Iris pigment epithelial cell (primary cell): ENCODE data around the gene MRPL49.
"Not testable (repeated sequence)": the region's sequence is repeated elsewhere in the genome, so short reads cannot be mapped to it uniquely, and the experiment has no call there.

ENCODE experiments used
- DNase-seq: peaks from one replicate; pipeline ENCODE4 v3.0.0-alpha.2; 2011; ENCODE audit warnings: low read depth

Gene MRPL49

GRCh38 chr11:65132988-65133700 lies 11.0 kb downstream of the MRPL49 start:
- DNase-seq = no peak

GRCh38 chr11:65133724-65134123 lies 11.6 kb downstream of the MRPL49 start:
- peak; percentile 43 for DNase-seq

- DNase-seq = peak; percentile 86
Observed at GRCh38 chr11:65134240-65134951, 12.3 kb downstream of the MRPL49 start, which contains the start of gene SYVN1. Gene SYVN1, minus strand, starts transcription at chr11:65134519. Its CDS starts 918 bp downstream, at chr11:65133601.

- DNase-seq = peak; percentile 98
Observed at GRCh38 chr11:65134952-65135632, 13.0 kb downstream of the MRPL49 start.

- DNase-seq = no peak
Observed at GRCh38 chr11:65135633-65136145, 13.6 kb downstream of the MRPL49 start.

- DNase-seq = no peak
Observed at GRCh38 chr11:65136515-65137096, 14.5 kb downstream of the MRPL49 start.

- no peak for DNase-seq
Observed at GRCh38 chr11:65141896-65142494, 19.9 kb downstream of the MRPL49 start.

- DNase-seq = no peak
Observed at GRCh38 chr11:65147352-65148075, 25.4 kb downstream of the MRPL49 start.

- no peak for DNase-seq
Observed at GRCh38 chr11:65148657-65149056, 26.5 kb downstream of the MRPL49 start.

- DNase-seq = not testable (repeated sequence)
Observed at GRCh38 chr11:65150131-65150508, 28.0 kb downstream of the MRPL49 start.

- DNase-seq = peak; percentile 66
Observed at GRCh38 chr11:65150509-65151299, 28.6 kb downstream of the MRPL49 start.

GRCh38 chr11:65151331-65151899 lies 29.3 kb downstream of the MRPL49 start:
- no peak for DNase-seq

GRCh38 chr11:65152122-65152521 lies 30.0 kb downstream of the MRPL49 start:
- no peak for DNase-seq

- DNase-seq = no peak
Observed at GRCh38 chr11:65156256-65156655, 34.1 kb downstream of the MRPL49 start.

- DNase-seq = no peak
Observed at GRCh38 chr11:65156926-65157325, 34.8 kb downstream of the MRPL49 start.

- no peak for DNase-seq
Observed at GRCh38 chr11:65157336-65157735, 35.2 kb downstream of the MRPL49 start.

- no peak for DNase-seq
Observed at GRCh38 chr11:65159012-65159411, 36.9 kb downstream of the MRPL49 start.

- no peak for DNase-seq
Observed at GRCh38 chr11:65160643-65161042, 38.5 kb downstream of the MRPL49 start.

- DNase-seq = no peak
Observed at GRCh38 chr11:65163684-65164083, 41.6 kb downstream of the MRPL49 start.
